Erythroblast (primary cell): Measurements from ENCODE around the gene EGFL8.

Experiments
- GATA1 ChIP-seq: IDR thresholded peaks from 2 replicates; pipeline ENCODE4 v1.6.1; 2011; ENCODE audit warnings: low read depth, mild to moderate bottlenecking, control low read depth, low read length, moderate library complexity
- POLR2A ChIP-seq: IDR thresholded peaks from 2 replicates; pipeline ENCODE4 v1.6.1; 2011; ENCODE audit warnings: mild to moderate bottlenecking, low read length

GRCh38 chr6:32212076-32212760, 47.8 kb downstream of the EGFL8 start:
- TF ChIP-seq POLR2A, result no peak
- no peak for TF ChIP-seq GATA1
